Neural cell (in vitro differentiated cells): Measurements from ENCODE around the gene GAL.

Source experiments
- EZH2 ChIP-seq: fragments of 200-600, 300-800 bp; shearing (Covaris generic), sonication (generic); IDR thresholded peaks from 2 replicates; pipeline ENCODE4 v1.6.1; 2014; ENCODE audit warnings: antibody characterized with exemption, low read length, borderline replicate concordance, mild to moderate bottlenecking; ENCODE audit not compliant: insufficient read depth, poor library complexity, severe bottlenecking
- MXI1 ChIP-seq: fragments of 450-650 bp; conservative IDR thresholded peaks from 2 replicates; pipeline ENCODE4 v1.6.1; 2014; ENCODE audit warnings: antibody characterized with exemption, mild to moderate bottlenecking; ENCODE audit not compliant: poor library complexity, severe bottlenecking
- POLR2AphosphoS5 ChIP-seq: IDR thresholded peaks from 2 replicates; pipeline ENCODE4 v1.6.1; 2012
- SMC3 ChIP-seq: fragments of 450-650 bp; conservative IDR thresholded peaks from 2 replicates; pipeline ENCODE4 v1.6.1; 2014; ENCODE audit warnings: antibody characterized with exemption, mild to moderate bottlenecking, moderate library complexity; ENCODE audit not compliant: poor library complexity
- TF ChIP-seq, protein P1 (sequence below): fragments of 450-650 bp; IDR thresholded peaks from 2 replicates; pipeline ENCODE4 v1.5.1; 2014; ENCODE audit warnings: antibody characterized with exemption, mild to moderate bottlenecking, moderate library complexity; ENCODE audit not compliant: poor library complexity, severe bottlenecking
- TF ChIP-seq, protein P2 (sequence below): IDR thresholded peaks from 2 replicates; pipeline ENCODE4 v1.6.1; 2012; ENCODE audit warnings: borderline replicate concordance

DNA sequence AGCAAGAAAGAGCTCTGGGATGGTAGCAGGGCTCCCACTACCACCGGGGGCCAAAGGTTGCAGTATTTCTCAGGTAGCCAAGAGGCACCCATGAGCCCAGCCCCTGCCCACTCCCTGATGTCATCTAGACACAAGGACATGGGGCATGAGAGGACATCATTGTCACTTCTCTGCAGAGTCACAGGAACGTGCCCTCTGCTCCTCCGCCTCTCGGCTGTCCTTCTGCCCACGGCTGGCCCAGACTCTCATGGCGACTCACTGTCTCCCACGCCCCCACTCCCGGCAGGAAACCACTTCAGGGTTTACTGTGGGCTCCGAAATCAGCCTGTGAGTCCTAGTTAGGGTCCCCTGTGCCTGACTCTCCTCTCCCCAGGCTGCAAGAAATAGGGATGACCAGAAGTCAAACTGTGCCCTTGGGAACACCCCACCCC lies 1.8 kb upstream of the GAL start:
- no peak for TF ChIP-seq SMC3
- TF ChIP-seq, protein P1, sequence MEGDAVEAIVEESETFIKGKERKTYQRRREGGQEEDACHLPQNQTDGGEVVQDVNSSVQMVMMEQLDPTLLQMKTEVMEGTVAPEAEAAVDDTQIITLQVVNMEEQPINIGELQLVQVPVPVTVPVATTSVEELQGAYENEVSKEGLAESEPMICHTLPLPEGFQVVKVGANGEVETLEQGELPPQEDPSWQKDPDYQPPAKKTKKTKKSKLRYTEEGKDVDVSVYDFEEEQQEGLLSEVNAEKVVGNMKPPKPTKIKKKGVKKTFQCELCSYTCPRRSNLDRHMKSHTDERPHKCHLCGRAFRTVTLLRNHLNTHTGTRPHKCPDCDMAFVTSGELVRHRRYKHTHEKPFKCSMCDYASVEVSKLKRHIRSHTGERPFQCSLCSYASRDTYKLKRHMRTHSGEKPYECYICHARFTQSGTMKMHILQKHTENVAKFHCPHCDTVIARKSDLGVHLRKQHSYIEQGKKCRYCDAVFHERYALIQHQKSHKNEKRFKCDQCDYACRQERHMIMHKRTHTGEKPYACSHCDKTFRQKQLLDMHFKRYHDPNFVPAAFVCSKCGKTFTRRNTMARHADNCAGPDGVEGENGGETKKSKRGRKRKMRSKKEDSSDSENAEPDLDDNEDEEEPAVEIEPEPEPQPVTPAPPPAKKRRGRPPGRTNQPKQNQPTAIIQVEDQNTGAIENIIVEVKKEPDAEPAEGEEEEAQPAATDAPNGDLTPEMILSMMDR = no peak
- TF ChIP-seq POLR2AphosphoS5 = no peak
- TF ChIP-seq, protein P2, sequence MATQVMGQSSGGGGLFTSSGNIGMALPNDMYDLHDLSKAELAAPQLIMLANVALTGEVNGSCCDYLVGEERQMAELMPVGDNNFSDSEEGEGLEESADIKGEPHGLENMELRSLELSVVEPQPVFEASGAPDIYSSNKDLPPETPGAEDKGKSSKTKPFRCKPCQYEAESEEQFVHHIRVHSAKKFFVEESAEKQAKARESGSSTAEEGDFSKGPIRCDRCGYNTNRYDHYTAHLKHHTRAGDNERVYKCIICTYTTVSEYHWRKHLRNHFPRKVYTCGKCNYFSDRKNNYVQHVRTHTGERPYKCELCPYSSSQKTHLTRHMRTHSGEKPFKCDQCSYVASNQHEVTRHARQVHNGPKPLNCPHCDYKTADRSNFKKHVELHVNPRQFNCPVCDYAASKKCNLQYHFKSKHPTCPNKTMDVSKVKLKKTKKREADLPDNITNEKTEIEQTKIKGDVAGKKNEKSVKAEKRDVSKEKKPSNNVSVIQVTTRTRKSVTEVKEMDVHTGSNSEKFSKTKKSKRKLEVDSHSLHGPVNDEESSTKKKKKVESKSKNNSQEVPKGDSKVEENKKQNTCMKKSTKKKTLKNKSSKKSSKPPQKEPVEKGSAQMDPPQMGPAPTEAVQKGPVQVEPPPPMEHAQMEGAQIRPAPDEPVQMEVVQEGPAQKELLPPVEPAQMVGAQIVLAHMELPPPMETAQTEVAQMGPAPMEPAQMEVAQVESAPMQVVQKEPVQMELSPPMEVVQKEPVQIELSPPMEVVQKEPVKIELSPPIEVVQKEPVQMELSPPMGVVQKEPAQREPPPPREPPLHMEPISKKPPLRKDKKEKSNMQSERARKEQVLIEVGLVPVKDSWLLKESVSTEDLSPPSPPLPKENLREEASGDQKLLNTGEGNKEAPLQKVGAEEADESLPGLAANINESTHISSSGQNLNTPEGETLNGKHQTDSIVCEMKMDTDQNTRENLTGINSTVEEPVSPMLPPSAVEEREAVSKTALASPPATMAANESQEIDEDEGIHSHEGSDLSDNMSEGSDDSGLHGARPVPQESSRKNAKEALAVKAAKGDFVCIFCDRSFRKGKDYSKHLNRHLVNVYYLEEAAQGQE = no peak
- TF ChIP-seq EZH2 = no peak
- TF ChIP-seq MXI1 = no peak
